GM12875 (cell line): ENCODE data around the gene MS4A5.

Experiments
- H3K4me3 ChIP-seq: one replicate; pipeline ENCODE4 v1.5.1; 2011; ENCODE audit warnings: low read depth, low read length, control low read depth
- TF ChIP-seq, protein P1 (sequence below): IDR thresholded peaks from 2 replicates; pipeline ENCODE4 v1.5.1; 2011; ENCODE audit warnings: low read depth, mild to moderate bottlenecking, control low read depth, inconsistent platforms, low read length, moderate library complexity, borderline replicate concordance; ENCODE audit not compliant: insufficient read depth

Gene MS4A5

DNA sequence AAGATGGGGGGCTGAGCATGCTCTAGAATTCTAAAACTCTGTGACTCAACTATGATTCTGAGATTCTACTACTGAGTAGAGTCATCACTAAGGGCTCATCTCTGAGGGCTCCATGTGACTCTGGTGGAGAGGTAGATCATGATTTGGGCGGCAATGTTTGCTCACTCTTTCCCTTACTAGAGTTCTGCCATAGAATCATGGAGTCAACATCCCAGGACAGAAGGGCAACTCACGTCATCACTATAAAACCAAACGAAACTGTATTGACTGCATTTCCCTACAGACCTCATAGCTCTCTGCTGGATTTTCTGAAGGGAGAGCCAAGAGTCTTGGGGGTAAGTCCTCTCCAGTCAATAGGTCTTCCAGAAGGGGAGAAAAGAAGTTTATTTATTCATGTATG is 33.0 kb upstream of the MS4A5 start, which contains the start of gene MS4A14:
Gene MS4A14, plus strand, starts transcription at position 78 of the 400 bp plus-strand sequence. Its CDS starts 120 bp downstream, at position 198.
- no peak within 1 kb of the TSS for H3K4me3 ChIP-seq
- TF ChIP-seq, protein P1, sequence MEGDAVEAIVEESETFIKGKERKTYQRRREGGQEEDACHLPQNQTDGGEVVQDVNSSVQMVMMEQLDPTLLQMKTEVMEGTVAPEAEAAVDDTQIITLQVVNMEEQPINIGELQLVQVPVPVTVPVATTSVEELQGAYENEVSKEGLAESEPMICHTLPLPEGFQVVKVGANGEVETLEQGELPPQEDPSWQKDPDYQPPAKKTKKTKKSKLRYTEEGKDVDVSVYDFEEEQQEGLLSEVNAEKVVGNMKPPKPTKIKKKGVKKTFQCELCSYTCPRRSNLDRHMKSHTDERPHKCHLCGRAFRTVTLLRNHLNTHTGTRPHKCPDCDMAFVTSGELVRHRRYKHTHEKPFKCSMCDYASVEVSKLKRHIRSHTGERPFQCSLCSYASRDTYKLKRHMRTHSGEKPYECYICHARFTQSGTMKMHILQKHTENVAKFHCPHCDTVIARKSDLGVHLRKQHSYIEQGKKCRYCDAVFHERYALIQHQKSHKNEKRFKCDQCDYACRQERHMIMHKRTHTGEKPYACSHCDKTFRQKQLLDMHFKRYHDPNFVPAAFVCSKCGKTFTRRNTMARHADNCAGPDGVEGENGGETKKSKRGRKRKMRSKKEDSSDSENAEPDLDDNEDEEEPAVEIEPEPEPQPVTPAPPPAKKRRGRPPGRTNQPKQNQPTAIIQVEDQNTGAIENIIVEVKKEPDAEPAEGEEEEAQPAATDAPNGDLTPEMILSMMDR, result no peak

DNA sequence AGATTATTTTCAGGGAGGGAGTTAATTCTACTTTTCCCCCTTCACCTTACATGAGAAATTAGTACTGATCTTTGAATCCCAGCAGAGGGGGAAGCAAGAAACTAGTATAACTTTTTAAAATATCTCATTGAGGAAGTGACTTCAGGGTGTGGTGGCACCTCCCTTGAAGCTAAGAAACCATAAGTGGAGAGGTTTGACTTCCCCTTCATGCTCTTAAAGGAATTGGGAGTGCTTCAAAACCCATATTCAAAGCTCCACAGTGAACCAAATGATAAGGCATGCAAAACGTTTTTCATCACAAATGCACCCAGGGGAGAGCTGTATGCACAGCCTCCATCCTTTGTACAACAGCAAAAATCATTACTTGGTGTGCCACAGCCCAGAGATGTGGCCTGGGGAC is 32.6 kb upstream of the MS4A5 start:
- TF ChIP-seq, protein P1, result no peak
- no peak overlapping the region for H3K4me3 ChIP-seq

DNA sequence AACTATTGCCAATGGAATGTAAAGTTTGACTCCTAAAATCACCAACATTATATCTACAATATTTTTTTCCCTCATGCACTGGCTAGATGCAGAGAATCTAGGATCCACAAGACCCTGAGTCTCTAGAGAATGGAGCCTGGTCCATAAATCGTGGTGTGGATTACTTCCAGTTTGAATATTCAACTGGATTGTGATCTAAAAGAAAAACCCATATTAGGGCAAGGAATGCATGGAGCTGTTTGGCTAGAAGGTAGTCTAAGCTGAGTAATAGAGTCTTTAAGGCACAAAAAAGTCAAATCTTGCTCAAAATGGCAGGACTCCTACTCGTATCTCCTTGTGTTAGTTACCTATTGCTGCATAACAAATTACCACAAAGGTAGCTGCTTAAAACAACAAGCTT is 9.4 kb upstream of the MS4A5 start:
- no peak overlapping the region for H3K4me3 ChIP-seq
- TF ChIP-seq, protein P1, result no peak

DNA sequence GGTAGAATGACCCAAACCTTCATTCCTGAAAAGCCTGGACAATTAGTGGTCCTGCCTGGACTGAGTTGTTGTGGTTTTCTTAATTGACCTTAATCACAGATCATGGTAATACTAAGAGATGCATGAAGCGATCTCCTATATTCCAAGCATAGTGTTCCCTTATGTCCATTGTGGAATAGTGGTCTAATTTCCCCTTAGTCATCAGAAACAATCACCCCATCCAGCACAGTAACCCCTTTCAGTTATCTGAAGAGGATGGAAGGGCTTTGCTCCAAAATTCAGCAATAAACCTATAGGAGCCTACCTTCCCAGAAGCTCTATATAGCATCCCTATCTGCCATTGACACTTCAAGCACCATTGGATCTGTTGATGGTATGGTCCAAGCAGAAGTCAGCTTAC is 6.8 kb upstream of the MS4A5 start:
- TF ChIP-seq, protein P1, result no peak
- no peak overlapping the region for H3K4me3 ChIP-seq

DNA sequence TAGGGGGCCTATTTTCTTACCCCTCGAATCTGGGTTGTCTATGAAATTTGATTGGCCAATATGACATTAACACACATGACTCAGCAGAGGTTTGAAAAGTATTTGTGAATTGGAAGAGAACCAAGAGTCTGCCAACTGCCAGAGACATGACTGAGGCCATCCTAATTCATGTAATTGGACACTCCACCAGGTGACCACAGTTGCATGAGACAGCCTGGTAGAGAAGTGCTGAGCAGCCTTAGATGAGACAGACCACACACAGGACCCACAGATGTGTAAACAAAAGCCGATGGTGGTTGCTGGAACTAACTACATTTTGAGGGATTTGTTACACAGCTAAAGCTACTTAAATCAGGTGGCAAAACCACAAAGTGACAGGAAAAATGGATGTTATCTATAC is 855 bp upstream of the MS4A5 start:
- no peak overlapping the region for H3K4me3 ChIP-seq
- TF ChIP-seq, protein P1, result no peak

DNA sequence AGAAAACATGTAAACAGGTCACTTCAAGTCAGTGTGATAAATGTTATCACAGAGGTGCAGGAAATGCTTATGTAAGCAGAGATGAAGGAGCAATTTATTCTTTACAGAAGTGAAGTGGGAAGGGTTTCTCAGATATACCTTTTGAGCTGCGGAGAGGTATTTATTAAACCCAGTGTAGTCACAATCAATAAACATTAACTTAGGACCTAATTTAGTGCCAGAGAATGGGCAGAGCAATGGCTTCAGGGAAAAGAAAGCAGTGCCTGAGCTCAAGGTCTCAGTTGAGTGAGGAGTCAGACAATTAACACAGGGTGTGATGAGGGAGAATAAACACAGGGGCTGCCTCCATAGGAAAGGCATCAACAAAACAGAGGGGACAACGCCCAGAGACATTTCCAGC is 1.9 kb downstream of the MS4A5 start:
- TF ChIP-seq, protein P1, result no peak

DNA sequence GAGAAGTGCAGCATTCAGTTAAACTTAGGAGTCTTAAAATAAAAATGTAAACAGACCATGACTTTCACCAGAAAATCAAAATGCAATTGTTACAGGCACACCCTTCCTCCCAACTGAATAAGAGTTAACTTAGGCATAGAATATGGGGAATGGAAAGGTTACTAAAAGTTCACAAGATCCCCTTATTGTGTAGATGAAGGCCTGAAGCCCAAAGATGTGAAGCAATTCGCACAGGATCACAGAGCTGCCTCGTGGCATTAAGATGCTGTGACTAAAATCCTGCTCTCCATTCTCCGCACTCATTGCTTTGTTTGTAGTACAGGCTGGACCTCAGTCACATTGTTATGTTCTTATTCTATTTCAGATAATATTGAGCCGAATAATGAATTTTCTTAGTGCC is 4.0 kb downstream of the MS4A5 start:
- H3K4me3 ChIP-seq, result no peak overlapping the region
- TF ChIP-seq, protein P1, result no peak

More for the DNA sequence above, 1.9 kb downstream of the MS4A5 start:
- no peak overlapping the region for H3K4me3 ChIP-seq
